Activated T-helper 1 cell treated with anti-CD3 and anti-CD28 coated beads, Interleukin-12 subunit alpha, Interleukin-12 subunit beta, Interleukin-2, Interleukin-4 antibody, amounts not matched to agents 30 ng/mL and 10 ng/mL and 1 ng/mL, durations not matched to agents 14 hours and 24 hours and 36 hours (primary cell): ENCODE measurements around the gene TATDN2. TPM values are rescaled to one million over a fixed set of nuclear protein-coding genes. Genes with fewer than 3 reads are reported as not detected.

ENCODE experiments used
- DNase-seq: peaks from one replicate; pipeline ENCODE4 v3.0.0; 2021; ENCODE audit warnings: low spot score
- H3K27ac Mint-ChIP-seq: one replicate; pipeline ENCODE4 v1.8.0; 2021; ENCODE audit warnings: mild to moderate bottlenecking, mixed read lengths
- H3K27me3 Mint-ChIP-seq: one replicate; pipeline ENCODE4 v1.8.0; 2022; ENCODE audit warnings: mild to moderate bottlenecking, moderate library complexity, mixed read lengths; ENCODE audit not compliant: insufficient read depth
- H3K36me3 Mint-ChIP-seq: one replicate; pipeline ENCODE4 v1.8.0; 2021; ENCODE audit warnings: low read depth, mixed read lengths
- H3K4me1 Mint-ChIP-seq: one replicate; pipeline ENCODE4 v1.8.0; 2021; ENCODE audit warnings: low read depth, mixed read lengths
- H3K4me3 Mint-ChIP-seq: one replicate; pipeline ENCODE4 v1.8.0; 2021; ENCODE audit warnings: mild to moderate bottlenecking, moderate library complexity, mixed read lengths
- H3K9me3 Mint-ChIP-seq: one replicate; pipeline ENCODE4 v1.8.0; 2021; ENCODE audit warnings: mixed read lengths
- intact Hi-C: fragments of 100-400 bp; cut with micrococcal nuclease; formaldehyde crosslinking; loops from one replicate; pipeline ENCODE4 v1.15.1; 2024
- total RNA-seq: library from RNA; stranded (reverse); gene quantifications from 2 replicates; pipeline ENCODE4 v1.2.3, GENCODE V29; 2022

Gene TATDN2
- total RNA-seq, 1 donor from 2014 or later, result 80.4 TPM

- Mint-ChIP-seq H3K27ac (peak overlapping the region; percentile 84), H3K4me3 (peak overlapping the region; percentile 51), H3K4me1 (peaks cover 49% of the 10 kb centered on the region), H3K27me3 (no peaks in the 10 kb centered on the region), H3K9me3 (peaks cover 24% of the 10 kb centered on the region), H3K36me3 (peaks cover 53% of the 10 kb centered on the region)
- no peak for DNase-seq
- intact Hi-C loops, result no loop called here
Measured at GRCh38 chr3:10244009-10244408, 4.2 kb upstream of the TATDN2 start.

GRCh38 chr3:10245081-10245712, 3.1 kb upstream of the TATDN2 start:
- DNase-seq, result no peak
- H3K27me3 Mint-ChIP-seq, result no peaks in the 10 kb centered on the region
- peaks cover 53% of the 10 kb centered on the region for H3K36me3 Mint-ChIP-seq
- peak overlapping the region; percentile 29 for H3K27ac Mint-ChIP-seq
- H3K9me3 Mint-ChIP-seq, result peaks cover 24% of the 10 kb centered on the region
- intact Hi-C loops, result no loop called here
- no peak overlapping the region for H3K4me3 Mint-ChIP-seq
- H3K4me1 Mint-ChIP-seq, result peaks cover 57% of the 10 kb centered on the region

- no peak for DNase-seq
- intact Hi-C loops, result loop anchor here (1.0 to 2.0 kb wide), 4 partner anchors 132 to 851 kb away; partner anchors contain the start of genes ARPC4, BRK1, JAGN1 and TADA3
- peak overlapping the region; percentile 90 for H3K27ac Mint-ChIP-seq
- no peaks in the 10 kb centered on the region for H3K27me3 Mint-ChIP-seq
- H3K4me3 Mint-ChIP-seq, result peak overlapping the region; percentile 87
- H3K36me3 Mint-ChIP-seq, result peaks cover 62% of the 10 kb centered on the region
- peaks cover 62% of the 10 kb centered on the region for H3K4me1 Mint-ChIP-seq
- H3K9me3 Mint-ChIP-seq, result peaks cover 24% of the 10 kb centered on the region
Measured at GRCh38 chr3:10247679-10248183, 528 bp upstream of the TATDN2 start.

- peak; percentile 47 for DNase-seq
- Mint-ChIP-seq H3K9me3 (peaks cover 20% of the 10 kb centered on the region), H3K4me3 (peak overlapping the region; percentile 97), H3K36me3 (peaks cover 64% of the 10 kb centered on the region), H3K4me1 (peaks cover 62% of the 10 kb centered on the region), H3K27ac (peak overlapping the region; percentile 97), H3K27me3 (no peaks in the 10 kb centered on the region)
- intact Hi-C loops, result loop anchor here (1.0 to 2.0 kb wide), 4 partner anchors 134 to 853 kb away; partner anchors contain the start of genes ARPC4, BRK1, JAGN1 and TADA3
Measured at GRCh38 chr3:10248984-10249748, 907 bp downstream of the TATDN2 start.

- DNase-seq, result no peak
- peaks cover 64% of the 10 kb centered on the region for H3K36me3 Mint-ChIP-seq
- intact Hi-C loops, result loop anchor here (1.0 to 5.0 kb wide), 9 partner anchors 8 to 1377 kb away; partner anchors contain the start of genes ARPC4, FANCD2, TADA3 and VHL
- H3K4me1 Mint-ChIP-seq, result peaks cover 62% of the 10 kb centered on the region
- peak overlapping the region; percentile 97 for H3K27ac Mint-ChIP-seq
- H3K9me3 Mint-ChIP-seq, result peaks cover 15% of the 10 kb centered on the region
- no peaks in the 10 kb centered on the region for H3K27me3 Mint-ChIP-seq
- peak overlapping the region; percentile 97 for H3K4me3 Mint-ChIP-seq
Measured at GRCh38 chr3:10249833-10250232, 1.6 kb downstream of the TATDN2 start.

- peaks cover 68% of the 10 kb centered on the region for H3K4me1 Mint-ChIP-seq
- H3K9me3 Mint-ChIP-seq, result peaks cover 3% of the 10 kb centered on the region
- intact Hi-C loops, result loop anchor here (2.0 to 5.0 kb wide), 2 partner anchors 34 to 1376 kb away; no protein-coding TSS in a partner anchor
Measured at GRCh38 chr3:10251006-10251405, 2.7 kb downstream of the TATDN2 start.

GRCh38 chr3:10253731-10254130, 5.5 kb downstream of the TATDN2 start:
- H3K36me3 Mint-ChIP-seq, result peaks cover 66% of the 10 kb centered on the region
- H3K4me1 Mint-ChIP-seq, result peaks cover 68% of the 10 kb centered on the region
- H3K9me3 Mint-ChIP-seq, result no peaks in the 10 kb centered on the region
- no peaks in the 10 kb centered on the region for H3K27me3 Mint-ChIP-seq
- intact Hi-C loops, result loop anchor here (5.0 kb wide), 1 partner anchor 1374 kb away; no protein-coding TSS in a partner anchor
- peak overlapping the region; percentile 74 for H3K27ac Mint-ChIP-seq
- no peak for DNase-seq
- peak overlapping the region; percentile 27 for H3K4me3 Mint-ChIP-seq

More at GRCh38 chr3:10251006-10251405, 2.7 kb downstream of the TATDN2 start:
- Mint-ChIP-seq H3K27me3 (no peaks in the 10 kb centered on the region), H3K36me3 (peaks cover 62% of the 10 kb centered on the region), H3K27ac (peak overlapping the region; percentile 97), H3K4me3 (peak overlapping the region; percentile 97)
- no peak for DNase-seq

GRCh38 chr3:10255835-10256234, 7.6 kb downstream of the TATDN2 start:
- H3K27ac Mint-ChIP-seq, result peak overlapping the region; percentile 40
- peaks cover 69% of the 10 kb centered on the region for H3K4me1 Mint-ChIP-seq

GRCh38 chr3:10259036-10259435, 10.8 kb downstream of the TATDN2 start:
- Mint-ChIP-seq H3K36me3 (peaks cover 66% of the 10 kb centered on the region), H3K27ac (peak overlapping the region; percentile 61), H3K4me3 (no peak overlapping the region), H3K4me1 (peaks cover 71% of the 10 kb centered on the region), H3K27me3 (no peaks in the 10 kb centered on the region), H3K9me3 (no peaks in the 10 kb centered on the region)
- intact Hi-C loops, result no loop called here
- DNase-seq, result no peak

More at GRCh38 chr3:10255835-10256234, 7.6 kb downstream of the TATDN2 start:
- H3K4me3 Mint-ChIP-seq, result no peak overlapping the region
- intact Hi-C loops, result no loop called here
- H3K27me3 Mint-ChIP-seq, result no peaks in the 10 kb centered on the region
- peaks cover 64% of the 10 kb centered on the region for H3K36me3 Mint-ChIP-seq
- H3K9me3 Mint-ChIP-seq, result no peaks in the 10 kb centered on the region
- no peak for DNase-seq

- Mint-ChIP-seq H3K9me3 (no peaks in the 10 kb centered on the region), H3K27ac (no peak overlapping the region), H3K27me3 (no peaks in the 10 kb centered on the region), H3K4me3 (no peak overlapping the region), H3K36me3 (peaks cover 61% of the 10 kb centered on the region), H3K4me1 (peaks cover 68% of the 10 kb centered on the region)
- DNase-seq, result no peak
- intact Hi-C loops, result loop anchor here (5.0 kb wide), 2 partner anchors 38 to 117 kb away; partner anchors contain the start of gene VHL
Measured at GRCh38 chr3:10259798-10260197, 11.5 kb downstream of the TATDN2 start.

- H3K9me3 Mint-ChIP-seq, result no peaks in the 10 kb centered on the region
- no peak for DNase-seq
- peaks cover 58% of the 10 kb centered on the region for H3K36me3 Mint-ChIP-seq
- no peak overlapping the region for H3K4me3 Mint-ChIP-seq
- intact Hi-C loops, result loop anchor here (5.0 kb wide), 2 partner anchors 37 to 118 kb away; partner anchors contain the start of gene VHL
- H3K27me3 Mint-ChIP-seq, result no peaks in the 10 kb centered on the region
- H3K27ac Mint-ChIP-seq, result no peak overlapping the region
- H3K4me1 Mint-ChIP-seq, result peaks cover 64% of the 10 kb centered on the region
Measured at GRCh38 chr3:10260211-10260701, 12.0 kb downstream of the TATDN2 start.

- H3K27ac Mint-ChIP-seq, result peak overlapping the region; percentile 45
- no peaks in the 10 kb centered on the region for H3K9me3 Mint-ChIP-seq
- intact Hi-C loops, result loop anchor here (5.0 kb wide), 2 partner anchors 35 to 120 kb away; partner anchors contain the start of gene VHL
- H3K4me3 Mint-ChIP-seq, result no peak overlapping the region
- DNase-seq, result no peak
- H3K36me3 Mint-ChIP-seq, result peaks cover 55% of the 10 kb centered on the region
- no peaks in the 10 kb centered on the region for H3K27me3 Mint-ChIP-seq
- H3K4me1 Mint-ChIP-seq, result peaks cover 61% of the 10 kb centered on the region
Measured at GRCh38 chr3:10262027-10262426, 13.8 kb downstream of the TATDN2 start.
